HG02938 (cell line): ENCODE measurements around the gene ROBO1.

Experiments used
- ATAC-seq: cut with Tn5 transposase; IDR thresholded peaks from one replicate; pipeline ENCODE4 v1.9.1; 2021; ENCODE audit warnings: mild to moderate bottlenecking, moderate library complexity; ENCODE audit not compliant: unreplicated experiment

The ROBO1 gene

GRCh38 chr3:78670094-78670493 is 1097.7 kb downstream of the ROBO1 start:
- ATAC-seq, result no peak

DNA sequence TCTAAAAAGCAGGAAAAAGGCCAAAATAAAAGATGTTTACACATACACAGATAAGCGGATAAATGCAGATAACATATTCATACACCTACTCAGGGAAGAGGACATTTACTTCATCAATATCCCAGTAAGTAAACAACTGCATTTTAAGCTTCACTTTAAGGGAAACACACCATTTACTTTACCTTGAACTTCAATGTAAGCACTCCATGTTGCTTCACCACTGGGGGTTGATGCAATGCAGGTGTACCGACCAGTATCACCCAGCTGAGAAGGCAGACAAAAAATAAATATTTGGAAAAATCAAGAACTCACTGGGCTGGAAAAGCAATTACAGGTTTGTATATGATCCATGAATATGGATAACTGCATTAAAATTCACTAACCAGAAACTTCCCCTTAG is 1099.5 kb downstream of the ROBO1 start:
- ATAC-seq, result no peak

DNA sequence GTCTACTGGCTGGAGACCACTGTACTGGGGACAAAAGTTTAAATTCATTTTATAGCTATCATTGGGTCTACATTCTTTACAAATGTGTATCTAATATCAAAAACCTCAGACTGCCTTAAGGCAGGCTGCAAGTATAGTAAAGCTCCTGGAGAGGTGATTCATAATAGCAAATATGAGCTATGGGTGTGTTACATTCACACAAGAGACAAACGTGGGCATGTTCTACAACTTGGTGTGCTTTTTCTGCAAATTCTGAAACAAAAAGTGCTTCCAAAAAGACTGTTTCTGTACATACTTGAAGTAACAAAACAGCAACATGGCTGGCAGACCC is 1101.4 kb downstream of the ROBO1 start:
- ATAC-seq, result no peak

- no peak for ATAC-seq
Observed at GRCh38 chr3:78665776-78666469, 1101.9 kb downstream of the ROBO1 start.

GRCh38 chr3:78665101-78665500 is 1102.7 kb downstream of the ROBO1 start:
- ATAC-seq, result no peak

GRCh38 chr3:78660957-78661356 is 1106.8 kb downstream of the ROBO1 start:
- ATAC-seq, result no peak

DNA sequence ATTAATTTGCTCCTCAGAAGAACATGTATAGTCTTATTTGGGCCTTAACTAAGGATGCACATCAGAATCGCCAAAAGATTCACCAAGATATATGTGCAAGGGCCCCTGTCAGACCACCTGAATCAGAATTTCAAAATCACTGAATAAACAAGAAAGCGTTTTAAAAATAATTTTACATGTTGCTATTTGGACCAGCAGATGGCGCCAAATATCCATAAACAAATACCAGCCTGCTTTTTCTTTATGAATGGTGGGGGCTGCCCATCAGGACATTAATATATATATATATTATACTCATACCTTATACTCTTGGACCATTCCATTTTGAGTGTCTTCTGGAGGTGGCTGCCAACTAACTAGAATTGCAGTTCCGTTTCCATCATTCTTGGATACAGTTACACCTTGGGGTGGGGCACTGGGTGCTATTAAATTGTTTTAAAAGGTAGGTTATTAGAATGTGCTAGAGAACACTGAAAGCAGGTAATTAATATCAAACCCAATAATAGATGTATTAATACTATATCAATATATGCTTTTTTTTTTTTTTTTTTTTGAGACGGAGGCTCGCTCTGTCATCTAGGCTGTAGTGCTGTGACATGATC is 1108.3 kb downstream of the ROBO1 start:
- ATAC-seq, result no peak

GRCh38 chr3:78647726-78648125 is 1120.1 kb downstream of the ROBO1 start:
- ATAC-seq, result no peak

- peak; percentile 83 for ATAC-seq
Observed at GRCh38 chr3:78645628-78646310, 1122.0 kb downstream of the ROBO1 start.

DNA sequence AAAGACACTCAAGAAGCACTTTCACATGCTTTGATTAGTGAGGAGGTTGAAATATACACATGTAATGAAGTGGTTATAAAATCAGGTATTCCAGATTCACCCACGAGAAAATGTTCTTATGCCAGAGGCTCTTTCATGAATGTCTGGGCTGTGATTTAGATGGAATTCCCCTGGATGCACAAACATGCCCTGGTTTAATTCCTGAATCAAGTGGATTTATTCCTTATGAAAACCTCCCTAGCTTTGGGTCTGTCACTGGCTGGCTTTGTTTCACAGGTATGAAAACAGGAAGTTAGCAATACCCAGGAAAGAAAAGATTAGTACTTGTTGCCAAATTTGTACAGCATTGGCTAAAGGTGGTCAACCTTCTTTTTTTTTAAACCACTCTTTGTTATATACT is 1123.0 kb downstream of the ROBO1 start:
- no peak for ATAC-seq

- no peak for ATAC-seq
Observed at GRCh38 chr3:78642226-78643035, 1125.4 kb downstream of the ROBO1 start.

- ATAC-seq, result no peak
Observed at GRCh38 chr3:78641703-78642102, 1126.1 kb downstream of the ROBO1 start.

- ATAC-seq, result no peak
Observed at GRCh38 chr3:78634316-78634715, 1133.5 kb downstream of the ROBO1 start.

GRCh38 chr3:78633626-78634025 is 1134.2 kb downstream of the ROBO1 start:
- ATAC-seq, result no peak

- no peak for ATAC-seq
Observed at GRCh38 chr3:78632925-78633553, 1134.8 kb downstream of the ROBO1 start.

DNA sequence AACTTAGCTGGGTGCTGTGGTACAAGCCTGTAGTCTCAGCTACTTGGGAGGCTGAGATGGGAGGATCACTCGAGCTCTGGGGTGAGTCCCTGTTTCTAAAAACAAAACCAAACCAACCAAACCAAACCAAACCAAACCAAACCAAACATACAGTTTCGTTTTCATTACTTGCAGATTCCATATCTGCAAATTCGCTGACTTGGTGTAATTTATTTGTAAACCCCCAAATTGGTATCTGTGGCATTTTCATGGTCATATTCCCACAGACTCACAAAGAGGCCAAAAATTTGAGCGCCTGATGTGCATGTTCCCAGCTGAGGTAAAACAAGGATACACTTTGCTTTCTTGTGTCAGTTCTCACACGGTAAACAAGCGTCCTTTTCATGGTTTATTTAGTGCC is 1138.3 kb downstream of the ROBO1 start:
- ATAC-seq, result no peak

DNA sequence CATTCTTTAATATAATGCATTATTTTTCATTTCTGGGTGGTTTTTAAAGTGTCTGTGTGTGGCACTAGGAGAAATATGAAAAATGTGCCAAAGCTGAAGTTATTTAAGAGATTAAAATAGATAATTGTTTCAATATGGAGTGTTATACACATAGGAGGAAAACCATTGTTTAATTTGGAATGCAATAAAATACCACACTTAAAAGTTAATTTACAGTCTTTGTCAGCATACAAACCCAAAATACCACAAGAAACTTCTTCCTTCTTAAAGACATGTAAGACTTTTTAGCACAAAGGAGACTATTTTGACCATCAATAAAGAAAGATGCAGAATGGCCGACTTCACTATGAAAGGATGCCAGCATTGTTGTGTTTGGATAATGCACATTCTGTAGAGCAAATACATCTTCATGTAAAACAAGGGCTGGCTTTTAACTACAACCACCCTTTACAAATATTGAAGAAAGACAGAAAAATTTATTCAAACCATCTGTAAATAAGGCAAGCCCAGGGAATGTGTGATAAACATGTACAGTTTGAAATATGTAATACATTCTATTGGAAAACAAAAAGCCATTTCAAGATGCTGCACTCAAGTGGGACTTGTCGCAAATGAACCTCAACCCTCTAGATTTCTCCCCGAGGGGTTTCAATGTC is 1146.6 kb downstream of the ROBO1 start:
- ATAC-seq, result no peak

DNA sequence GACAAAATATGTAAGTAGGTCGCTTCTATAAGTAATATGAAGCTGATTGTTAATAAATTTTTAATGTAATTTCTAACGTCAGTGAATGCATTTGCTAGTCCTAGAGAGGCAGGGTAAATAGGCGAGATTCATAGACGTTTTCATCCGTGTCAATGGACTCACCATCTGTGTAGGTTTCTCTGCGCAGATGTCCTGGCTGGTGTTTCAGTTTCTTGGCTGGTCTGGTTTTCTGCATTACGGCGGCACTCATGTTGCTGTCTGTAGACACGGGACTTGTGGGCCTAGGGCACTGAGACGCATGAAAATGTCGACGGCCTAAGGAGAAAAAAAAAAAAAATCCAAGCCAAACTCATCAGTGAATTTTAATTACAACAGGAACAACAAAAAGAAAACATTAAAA is 1153.3 kb downstream of the ROBO1 start:
- no peak for ATAC-seq

GRCh38 chr3:78613421-78613879 is 1154.3 kb downstream of the ROBO1 start:
- ATAC-seq, result no peak

DNA sequence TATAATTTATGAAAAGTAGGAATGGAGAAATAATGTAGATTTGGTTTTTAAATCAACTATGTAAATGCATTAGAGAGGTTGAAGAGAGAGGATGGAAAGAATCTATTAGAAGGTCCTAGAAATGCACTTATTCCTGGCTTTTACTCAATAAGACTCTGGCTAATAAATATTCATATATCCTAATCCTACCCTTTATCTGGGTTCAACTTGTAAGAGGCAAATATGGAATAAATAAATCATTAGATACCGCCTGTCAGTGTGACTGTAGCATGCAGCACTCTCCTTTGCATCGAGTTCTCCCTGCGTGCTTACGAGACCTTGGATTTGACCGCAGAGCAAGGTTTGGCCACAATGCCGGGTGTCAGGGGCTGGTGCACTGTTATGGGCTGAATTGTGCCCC is 1156.5 kb downstream of the ROBO1 start:
- no peak for ATAC-seq
